GM21619 (cell line): ENCODE measurements around the gene GBP6.
"Not testable (repeated sequence)": the region's sequence is repeated elsewhere in the genome, so short reads cannot be mapped to it uniquely, and the experiment has no call there.

Experiments used
- ATAC-seq: cut with Tn5 transposase; IDR thresholded peaks from one replicate; pipeline ENCODE4 v1.9.1; 2021; ENCODE audit not compliant: unreplicated experiment

The GBP6 gene

GRCh38 chr1:89363638-89364536, at the start of gene GBP6:
GBP6 (plus strand) TSS chr1:89364059; CDS start chr1:89368552, 4,493 bp downstream.
- no peak for ATAC-seq

GRCh38 chr1:89322402-89322801, 41.5 kb upstream of the GBP6 start:
- ATAC-seq = no peak

- ATAC-seq = no peak
These were observed 32.0 kb upstream of the GBP6 start for GRCh38 chr1:89331890-89332289.

- no peak for ATAC-seq
These were observed 31.4 kb upstream of the GBP6 start for GRCh38 chr1:89332461-89332860.

GRCh38 chr1:89335486-89335885, 28.4 kb upstream of the GBP6 start:
- no peak for ATAC-seq

- ATAC-seq = no peak
These were observed 26.0 kb upstream of the GBP6 start for GRCh38 chr1:89337903-89338302.

- ATAC-seq = no peak
These were observed 24.8 kb upstream of the GBP6 start for GRCh38 chr1:89339039-89339438.

- ATAC-seq = not testable (repeated sequence)
These were observed 18.4 kb upstream of the GBP6 start for GRCh38 chr1:89345479-89345878.

- ATAC-seq = no peak
These were observed 16.6 kb upstream of the GBP6 start for GRCh38 chr1:89347296-89347695.

- ATAC-seq = peak; percentile 53
These were observed 13.6 kb upstream of the GBP6 start for GRCh38 chr1:89350298-89350697.

GRCh38 chr1:89351597-89352311, 12.1 kb upstream of the GBP6 start:
- ATAC-seq = no peak

GRCh38 chr1:89352421-89352820, 11.4 kb upstream of the GBP6 start:
- ATAC-seq = no peak

- ATAC-seq = no peak
These were observed 9.7 kb upstream of the GBP6 start for GRCh38 chr1:89354205-89354604.

GRCh38 chr1:89355056-89355455, 8.8 kb upstream of the GBP6 start:
- ATAC-seq = no peak

- no peak for ATAC-seq
These were observed 7.0 kb upstream of the GBP6 start for GRCh38 chr1:89356658-89357400.

GRCh38 chr1:89358287-89358893, 5.5 kb upstream of the GBP6 start:
- ATAC-seq = peak; percentile 48

- no peak for ATAC-seq
These were observed 3.1 kb upstream of the GBP6 start for GRCh38 chr1:89360716-89361115.

- ATAC-seq = no peak
These were observed 2.2 kb upstream of the GBP6 start for GRCh38 chr1:89361681-89362080.

- peak; percentile 93 for ATAC-seq
These were observed 663 bp upstream of the GBP6 start for GRCh38 chr1:89363196-89363595.

- no peak for ATAC-seq
These were observed 1.2 kb downstream of the GBP6 start for GRCh38 chr1:89364954-89365550.

GRCh38 chr1:89367221-89367620, 3.4 kb downstream of the GBP6 start:
- no peak for ATAC-seq
